NCI-H774 (cell line): ENCODE results near the gene POF1B.
"Not testable (repeated sequence)": the region's sequence is repeated elsewhere in the genome, so short reads cannot be mapped to it uniquely, and the experiment has no call there.

Experiments
- DNase-seq: peaks from one replicate; lab custom pipeline; 2025; lab: John Stamatoyannopoulos, UW

Gene POF1B

DNA sequence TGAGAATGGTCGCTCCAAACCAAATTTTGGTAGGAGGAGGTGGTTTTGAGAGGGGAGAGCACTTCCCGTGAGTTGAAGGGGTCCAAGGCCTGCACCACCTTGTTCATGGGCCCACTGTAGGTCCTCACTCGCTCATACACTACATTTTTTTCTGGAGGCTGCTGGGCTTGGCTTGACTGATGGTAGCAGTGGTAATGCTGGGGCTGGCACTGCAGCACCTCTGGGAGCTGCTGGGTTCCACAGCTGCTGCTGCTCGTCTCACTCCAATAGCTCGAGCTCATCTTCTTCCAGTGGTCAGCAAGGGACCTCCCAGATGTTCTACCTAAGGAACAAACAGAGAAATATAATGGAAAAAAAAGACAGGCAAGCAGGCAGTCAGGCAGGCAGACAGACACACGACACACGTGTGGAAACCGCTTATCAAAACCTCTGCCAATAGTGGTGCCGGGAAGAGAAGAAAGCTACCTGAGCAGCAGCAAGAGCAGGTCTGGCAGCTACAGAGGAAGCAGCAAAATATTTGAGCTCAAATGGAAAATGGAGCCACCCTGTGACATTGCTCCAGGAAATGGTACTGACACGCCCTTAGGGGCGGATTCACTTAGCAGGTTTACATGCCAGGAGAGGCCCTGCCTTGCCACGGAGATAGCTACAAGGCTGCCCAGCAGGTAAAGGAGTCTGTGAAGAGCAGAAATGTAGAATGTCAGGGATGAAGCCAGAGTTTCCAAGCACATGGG is at the start of gene POF1B:
TSS of gene POF1B (minus strand) at position 492 of the 734 bp plus-strand sequence. CDS start at position 281, 211 bp downstream.
- DNase-seq: peak; percentile 61

GRCh38 chrX:85429066-85429465 is 49.6 kb upstream of the POF1B start:
- DNase-seq: no peak

GRCh38 chrX:85419293-85419692 is 39.8 kb upstream of the POF1B start:
- no peak for DNase-seq

GRCh38 chrX:85391878-85392238 is 12.4 kb upstream of the POF1B start:
- no peak for DNase-seq

DNA sequence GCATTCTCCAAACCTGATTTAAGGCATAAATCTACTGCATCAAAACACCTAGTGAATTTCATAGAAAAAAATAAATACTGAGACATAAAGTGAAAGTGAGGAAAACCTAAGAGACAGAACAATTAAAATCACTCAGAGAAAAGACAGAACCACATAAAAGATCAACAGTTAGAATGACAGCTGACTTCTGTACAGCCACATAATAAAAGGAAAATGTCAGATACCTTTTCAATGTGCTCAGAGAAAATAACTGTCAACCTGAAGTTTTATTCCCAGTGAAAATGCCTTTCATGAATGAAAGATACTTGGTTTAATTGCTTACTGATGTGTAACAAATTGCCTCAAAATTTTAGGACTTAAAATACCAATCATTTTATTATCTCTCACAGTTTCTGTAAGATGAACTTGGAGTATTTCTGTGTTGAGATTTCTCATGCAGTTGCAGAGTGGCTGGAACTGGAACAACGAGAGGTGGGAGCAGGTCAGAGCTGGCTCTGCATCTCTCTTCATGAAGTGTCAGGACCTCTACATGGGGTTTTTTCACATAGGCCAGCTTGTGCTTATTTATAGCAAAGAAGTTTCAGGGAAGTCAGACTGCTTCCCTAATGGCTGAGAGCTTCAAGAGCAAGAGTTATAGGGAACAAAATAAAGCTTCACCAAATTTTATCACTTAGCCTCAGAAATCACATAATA is 11.9 kb upstream of the POF1B start:
- DNase-seq: no peak

DNA sequence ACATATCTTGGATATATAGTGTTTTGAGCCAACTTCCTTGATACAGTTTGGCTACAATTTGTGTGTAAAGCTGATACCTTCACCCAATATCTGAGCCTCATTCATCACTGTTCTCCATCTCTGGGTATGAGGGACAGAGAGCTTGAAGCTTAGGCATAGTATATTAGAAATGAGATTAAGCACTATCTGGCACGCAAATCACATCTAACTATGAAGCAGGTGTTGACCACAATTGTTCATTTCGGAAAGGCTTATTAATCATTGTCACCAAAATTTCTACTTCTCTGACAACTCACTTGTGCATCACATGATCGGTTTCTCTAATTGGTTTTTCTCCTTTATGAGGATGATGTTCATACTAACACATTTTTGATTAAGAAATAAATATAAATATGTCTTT is 2.1 kb upstream of the POF1B start:
- DNase-seq: no peak

DNA sequence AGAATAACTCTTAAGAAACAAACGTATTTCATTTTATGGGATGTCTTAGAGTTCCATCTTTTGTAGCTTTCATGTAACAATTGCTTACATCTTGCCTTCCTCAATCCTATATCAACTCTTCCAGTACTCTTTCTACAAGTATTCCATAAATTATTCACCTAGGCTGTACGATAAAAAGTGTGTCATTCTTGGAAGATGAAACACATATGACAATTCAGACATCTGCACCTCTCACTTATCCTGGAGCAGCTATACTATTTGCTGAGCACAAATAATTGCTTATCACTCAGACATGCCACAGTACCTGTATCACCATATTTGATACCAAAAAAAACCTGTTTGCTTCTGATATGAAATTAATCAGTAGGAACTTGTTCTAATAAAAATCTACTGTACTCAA is 1.0 kb downstream of the POF1B start:
- DNase-seq: no peak

- peak; percentile 62 for DNase-seq
Observed at GRCh38 chrX:85375333-85375738, 4.1 kb downstream of the POF1B start.

- DNase-seq: no peak
Observed at GRCh38 chrX:85365370-85365995, 14.0 kb downstream of the POF1B start.

- DNase-seq: no peak
Observed at GRCh38 chrX:85359051-85359450, 20.4 kb downstream of the POF1B start.

GRCh38 chrX:85345523-85345922 is 33.9 kb downstream of the POF1B start:
- DNase-seq: no peak

DNA sequence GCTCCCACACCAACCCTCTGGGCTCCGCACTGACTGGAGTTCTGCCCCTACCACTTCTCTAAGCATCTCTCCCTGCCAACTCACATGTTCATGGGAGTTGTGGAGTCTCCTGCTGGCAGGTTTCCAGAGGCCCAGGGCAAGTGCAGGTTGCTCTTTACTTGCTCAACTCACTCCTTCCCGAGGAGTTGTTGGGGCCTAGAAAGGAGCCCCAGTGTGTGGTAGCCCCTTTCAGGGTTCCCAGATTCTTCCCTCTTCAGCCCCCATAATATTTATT is 52.5 kb downstream of the POF1B start:
- no peak for DNase-seq

- DNase-seq: no peak
Observed at GRCh38 chrX:85326234-85327059, 53.0 kb downstream of the POF1B start.

GRCh38 chrX:85311348-85311747 is 68.1 kb downstream of the POF1B start:
- DNase-seq: not testable (repeated sequence)

DNA sequence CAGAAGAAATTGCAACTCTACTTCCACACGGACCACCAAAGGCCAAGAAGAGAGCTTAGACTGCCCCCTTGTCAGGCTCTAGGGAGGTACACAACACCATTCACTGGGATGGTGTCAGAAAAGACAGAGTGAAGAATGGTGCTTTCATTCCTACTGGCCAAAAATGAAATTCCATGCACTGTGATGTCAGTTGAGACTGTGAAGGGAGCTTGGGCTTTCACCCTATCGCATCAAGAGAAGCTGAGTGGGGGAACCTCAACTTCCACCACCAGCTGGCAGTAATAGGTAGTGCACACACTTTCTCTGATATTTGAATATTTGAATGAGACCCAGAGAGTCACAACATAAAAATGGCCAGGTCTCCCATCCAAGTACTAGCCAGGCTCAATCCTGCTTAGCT is 69.7 kb downstream of the POF1B start:
- no peak for DNase-seq

DNA sequence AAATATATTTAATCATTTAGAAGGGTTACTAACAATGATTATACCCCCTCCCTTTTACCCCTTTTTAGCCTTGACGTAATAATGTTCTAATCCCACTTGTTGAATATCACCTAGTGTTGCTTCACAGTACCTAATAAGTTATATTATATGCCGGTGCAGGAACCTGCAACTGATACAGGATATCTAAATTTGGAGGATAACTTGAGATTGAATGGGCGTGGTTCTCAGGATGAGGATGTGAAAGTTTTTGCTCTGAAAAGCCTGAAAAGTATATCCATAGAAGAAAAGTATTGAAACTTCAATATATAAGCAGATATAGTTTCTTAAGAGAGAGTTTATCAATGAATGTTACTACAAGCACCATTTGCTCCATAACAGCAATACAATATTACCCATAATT is 75.9 kb downstream of the POF1B start:
- DNase-seq: no peak

DNA sequence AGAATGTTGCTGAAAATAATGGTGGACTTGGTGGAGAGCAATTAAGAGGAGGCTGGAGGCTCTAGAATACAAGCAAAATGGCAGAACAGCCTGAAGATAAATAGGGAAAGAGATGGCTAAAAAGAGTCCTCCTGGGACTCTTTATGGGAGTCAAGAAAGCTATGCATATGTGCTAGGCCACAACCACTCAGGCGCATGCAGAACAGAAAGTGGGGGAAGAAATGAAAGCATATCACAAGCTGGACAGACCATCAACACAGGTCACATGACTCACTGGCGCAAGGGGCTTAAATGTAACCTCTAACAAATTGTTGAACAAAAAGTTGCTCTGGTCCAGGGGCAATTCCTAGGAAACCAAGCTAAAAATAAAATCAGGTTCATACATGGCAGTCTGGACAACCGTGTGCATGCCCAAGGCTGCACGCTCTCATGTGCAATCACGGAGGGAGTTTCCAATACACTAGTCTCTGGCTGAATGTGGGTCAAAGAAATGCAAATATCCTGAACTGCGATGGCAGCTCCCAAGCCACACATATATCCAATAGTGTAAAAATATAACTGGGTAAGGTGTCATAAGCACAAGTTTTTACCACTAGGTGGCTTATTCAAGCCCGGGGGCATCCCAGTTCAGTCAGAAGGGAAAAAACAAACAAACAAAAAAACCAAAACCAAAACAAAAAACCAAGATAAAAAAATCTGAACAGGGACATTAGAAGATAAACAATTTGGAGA is 90.3 kb downstream of the POF1B start:
- DNase-seq: no peak

- not testable (repeated sequence) for DNase-seq
Observed at GRCh38 chrX:85285286-85285685, 94.2 kb downstream of the POF1B start.

DNA sequence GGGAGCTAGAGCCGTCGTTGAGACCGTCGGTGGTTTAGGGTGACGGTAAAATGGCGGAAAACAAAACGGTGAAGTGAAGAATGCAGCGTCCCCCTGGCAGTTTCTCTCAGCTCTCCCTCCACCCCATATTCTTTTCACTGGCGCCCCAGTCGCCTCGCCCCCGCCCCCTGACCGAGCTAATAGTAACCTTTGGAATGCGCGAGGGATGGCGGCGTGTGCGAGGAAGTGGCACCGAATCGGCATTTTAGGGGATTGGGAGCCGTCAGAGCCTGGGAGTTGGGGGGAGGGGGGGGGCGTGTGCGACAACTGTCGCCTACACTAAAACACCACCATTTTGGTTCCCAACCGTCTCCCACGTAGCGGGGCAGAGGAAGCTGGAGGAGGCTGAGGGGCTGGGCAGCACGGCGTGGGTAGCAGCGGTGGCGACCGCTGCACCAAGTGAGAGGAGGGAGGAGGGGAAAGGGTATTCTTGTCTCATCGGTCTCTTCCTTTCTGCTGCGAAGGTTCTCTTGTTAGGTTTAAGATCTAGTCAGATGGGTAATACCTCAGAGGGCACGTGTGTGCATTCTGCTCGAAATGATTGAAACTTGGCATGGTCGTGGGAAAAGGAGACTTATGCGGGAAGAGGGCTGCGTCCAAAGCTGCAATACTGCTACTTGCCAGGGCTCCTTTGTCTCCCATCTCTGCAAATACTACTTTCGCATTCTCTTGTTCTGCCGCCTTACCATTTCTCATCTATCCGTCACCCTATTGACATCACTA is 134.8 kb downstream of the POF1B start:
- DNase-seq: no peak

GRCh38 chrX:85243761-85244449 is 135.6 kb downstream of the POF1B start, which contains the start of the genes SATL1 and ZNF711:
Gene SATL1 (minus strand): TSS chrX:85243779. CDS start chrX:85108968, 134,811 bp downstream.
Gene ZNF711 (plus strand): TSS chrX:85243991. CDS start chrX:85247573, 3,582 bp downstream.
- peak; percentile 81 for DNase-seq
